Measurements from ENCODE around the gene RAMP1.
"Not testable (repeated sequence)": the region's sequence is repeated elsewhere in the genome, so short reads cannot be mapped to it uniquely, and the experiment has no call there.

The RAMP1 gene

DNA sequence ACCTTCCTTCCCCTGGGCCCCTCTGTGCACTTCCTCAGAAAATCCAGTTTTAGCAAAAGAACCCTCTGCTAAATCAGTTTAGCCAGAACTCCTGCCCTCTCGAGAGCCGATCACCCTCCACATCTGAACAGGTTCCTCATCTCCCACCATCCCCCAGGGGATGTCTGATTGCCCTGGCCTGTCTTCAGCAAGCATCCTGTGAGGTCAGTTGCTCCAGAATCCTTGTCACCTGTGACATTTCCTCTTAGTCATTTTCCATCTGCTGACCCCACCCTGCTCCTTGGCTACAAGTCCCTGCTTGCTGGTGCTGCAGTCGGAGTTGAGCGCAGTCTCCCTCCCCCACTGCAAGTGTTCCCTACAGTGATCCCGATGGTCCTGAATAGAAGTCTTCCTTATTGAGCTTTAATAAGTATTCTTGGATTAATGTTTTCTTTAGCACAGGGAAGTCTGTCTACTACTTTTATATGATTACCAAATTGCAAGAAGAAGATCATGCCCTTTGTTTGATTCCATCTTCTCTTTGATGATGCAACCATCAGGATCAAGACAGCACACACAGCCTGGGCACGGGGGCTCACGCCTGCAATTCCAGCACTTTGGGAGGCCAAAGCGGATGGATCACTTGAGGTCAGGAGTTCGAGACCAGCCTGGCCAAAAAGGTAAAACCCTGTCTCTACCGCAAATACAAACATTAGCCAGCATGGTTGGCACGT lies 76.5 kb downstream of the RAMP1 start:
- TF ChIP-seq Cebpa-rat (IDR thresholded peaks at IDR 0.05): no peak

DNA sequence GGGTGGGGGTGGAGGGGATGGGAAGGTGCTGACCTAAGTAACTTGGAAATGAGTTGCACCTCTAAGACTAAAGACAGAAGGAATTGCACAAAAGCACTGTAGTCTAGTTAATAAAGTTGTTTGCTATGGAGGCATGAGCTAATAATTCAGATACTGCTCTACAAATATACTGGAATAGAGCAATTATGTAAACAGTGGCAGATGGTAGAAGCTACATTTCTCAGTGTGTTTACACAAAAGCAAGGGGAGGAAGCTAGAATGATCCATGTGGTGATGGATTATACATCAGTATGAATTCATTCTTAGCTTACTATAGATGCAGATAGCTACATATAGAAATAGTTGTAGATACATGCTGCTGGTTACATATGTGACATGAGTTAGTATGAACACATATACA lies 79.8 kb downstream of the RAMP1 start:
- TF ChIP-seq Cebpa-rat (IDR thresholded peaks at IDR 0.05): no peak
- peaks cover 6% of the 10 kb centered on the region; the same call in 1 of the 2 replicates for H3K36me3 ChIP-seq
- H3K27ac ChIP-seq: no peak overlapping the region
- no peaks in the 10 kb centered on the region for H4K20me1 ChIP-seq
- H3K27me3 ChIP-seq: no peaks in the 10 kb centered on the region
- peaks cover 41% of the 10 kb centered on the region for H3K4me1 ChIP-seq
- H3K4me2 ChIP-seq: no peak overlapping the region
- no peak overlapping the region for H3K4me3 ChIP-seq
- peaks cover 18% of the 10 kb centered on the region for H3K9me3 ChIP-seq
- H3K9ac ChIP-seq: no peak overlapping the region

More for the DNA sequence above, 76.5 kb downstream of the RAMP1 start:
- H3K4me2 ChIP-seq: peak overlapping the region; percentile 58
- peaks cover 4% of the 10 kb centered on the region for H3K9me3 ChIP-seq
- no peak overlapping the region for H3K27ac ChIP-seq
- no peaks in the 10 kb centered on the region for H3K27me3 ChIP-seq
- H3K36me3 ChIP-seq: no peaks in the 10 kb centered on the region
- H4K20me1 ChIP-seq: no peaks in the 10 kb centered on the region
- H3K9ac ChIP-seq: no peak overlapping the region
- no peak overlapping the region for H3K4me3 ChIP-seq
- H3K4me1 ChIP-seq: peaks cover 18% of the 10 kb centered on the region

DNA sequence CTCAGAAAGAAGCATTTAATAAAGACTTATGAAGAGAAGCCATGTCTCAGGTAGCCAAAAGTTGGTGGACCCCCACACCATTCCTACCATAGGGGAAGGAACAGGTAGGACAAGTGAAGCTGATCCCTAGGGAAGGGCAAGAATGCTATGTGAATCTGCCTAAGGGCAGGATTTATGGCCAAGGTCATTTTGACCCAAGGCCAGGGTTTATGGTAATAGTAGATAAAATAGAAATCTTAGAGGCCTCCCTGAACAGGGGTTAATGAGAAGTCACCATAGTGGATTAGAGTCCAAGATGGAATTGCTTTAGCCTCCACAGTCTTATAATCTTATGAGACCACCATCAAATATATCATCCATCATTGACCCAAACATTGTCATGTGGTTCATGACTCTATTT lies 81.4 kb downstream of the RAMP1 start:
- H3K9ac ChIP-seq: no peak overlapping the region
- no peaks in the 10 kb centered on the region for H4K20me1 ChIP-seq
- no peak overlapping the region for H3K27ac ChIP-seq
- TF ChIP-seq Cebpa-rat (IDR thresholded peaks at IDR 0.05): no peak
- H3K4me3 ChIP-seq: no peak overlapping the region
- peaks cover 26% of the 10 kb centered on the region for H3K4me1 ChIP-seq
- H3K9me3 ChIP-seq: peaks cover 34% of the 10 kb centered on the region
- no peaks in the 10 kb centered on the region for H3K27me3 ChIP-seq
- peaks cover 19% of the 10 kb centered on the region for H3K36me3 ChIP-seq
- H3K4me2 ChIP-seq: no peak overlapping the region

DNA sequence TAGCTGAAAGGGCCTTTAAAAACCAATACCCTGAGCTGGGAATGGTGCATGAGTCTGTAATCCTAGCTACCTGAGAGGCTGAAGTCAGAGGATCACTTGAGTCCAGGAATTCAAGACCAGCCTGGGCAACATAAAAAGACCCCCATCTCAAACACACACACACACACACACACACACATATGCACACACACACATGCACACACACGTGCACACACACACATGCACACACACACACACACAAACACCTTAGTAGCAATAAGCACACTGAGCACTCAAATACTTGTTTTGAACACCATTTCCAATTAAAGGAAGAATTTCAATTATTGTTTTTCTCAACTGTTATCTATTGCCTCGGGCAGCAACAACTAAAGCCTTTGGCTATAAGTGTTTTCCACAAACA lies 81.8 kb downstream of the RAMP1 start:
- TF ChIP-seq Cebpa-rat (IDR thresholded peaks at IDR 0.05): no peak
- Histone ChIP-seq H3K9ac (no peak overlapping the region), H3K27ac (no peak overlapping the region), H3K4me3 (no peak overlapping the region), H3K4me1 (peaks cover 23% of the 10 kb centered on the region), H3K4me2 (no peak overlapping the region), H3K27me3 (no peaks in the 10 kb centered on the region), H3K9me3 (peaks cover 37% of the 10 kb centered on the region), H4K20me1 (no peaks in the 10 kb centered on the region), H3K36me3 (peaks cover 19% of the 10 kb centered on the region)

DNA sequence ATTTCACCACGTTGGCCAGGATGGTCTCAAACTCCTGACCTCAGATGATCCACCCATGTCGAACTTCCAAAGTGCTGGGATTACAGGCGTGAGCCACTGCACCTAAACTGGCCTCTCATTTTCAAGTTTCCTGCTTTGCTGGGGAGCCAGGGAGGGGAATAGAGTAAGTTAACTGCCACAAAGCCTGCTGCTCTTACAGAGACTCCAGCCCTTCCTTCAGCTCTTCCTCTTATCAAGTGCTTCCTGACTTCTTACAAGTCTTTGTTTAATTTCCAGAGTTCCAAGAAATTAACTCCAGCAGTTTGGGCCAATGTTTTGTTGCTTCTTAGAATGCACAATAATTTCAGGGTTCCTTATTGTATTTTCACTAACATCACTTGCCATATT lies 83.1 kb downstream of the RAMP1 start:
- H3K4me2 ChIP-seq: peak overlapping the region; percentile 52
- peaks cover 23% of the 10 kb centered on the region for H3K4me1 ChIP-seq
- H3K27ac ChIP-seq: no peak overlapping the region
- no peak for TF ChIP-seq Cebpa-rat (IDR thresholded peaks at IDR 0.05)
- peaks cover 19% of the 10 kb centered on the region for H3K36me3 ChIP-seq
- no peaks in the 10 kb centered on the region for H4K20me1 ChIP-seq
- H3K4me3 ChIP-seq: no peak overlapping the region
- H3K9ac ChIP-seq: no peak overlapping the region
- H3K9me3 ChIP-seq: peaks cover 40% of the 10 kb centered on the region
- no peaks in the 10 kb centered on the region for H3K27me3 ChIP-seq

DNA sequence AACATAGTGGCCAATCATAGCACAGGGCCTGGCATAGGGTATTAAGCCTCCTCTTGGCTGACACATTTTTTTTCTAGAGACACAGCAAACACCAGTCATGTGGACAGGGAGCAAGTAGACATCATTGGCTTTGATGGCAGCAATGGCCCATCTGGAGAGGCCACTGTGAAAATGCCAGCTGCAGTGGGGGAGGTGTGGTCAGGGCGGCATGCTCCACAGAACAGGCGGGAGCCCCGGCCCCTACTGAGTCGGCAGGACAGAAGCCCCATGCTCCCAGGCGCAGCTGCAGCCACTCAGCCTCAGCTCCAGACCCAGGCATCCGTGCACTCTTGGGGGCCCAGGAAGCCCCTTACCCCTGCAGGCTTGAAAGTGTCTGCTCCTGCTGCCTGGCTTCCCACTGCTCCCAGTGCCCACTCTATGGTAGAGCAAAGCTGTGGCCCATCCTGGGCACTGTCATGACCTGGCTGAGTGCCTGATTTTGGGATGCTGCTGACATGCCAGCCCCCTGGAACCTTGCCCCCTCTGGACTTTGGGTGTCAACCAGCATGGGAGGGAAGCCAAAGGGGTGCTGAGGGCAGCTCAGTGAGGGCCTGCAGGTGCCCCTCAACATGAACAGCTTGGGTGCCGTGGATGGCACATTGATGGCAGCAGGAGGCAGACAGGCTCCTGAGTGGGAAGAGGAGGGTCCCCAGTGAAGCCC lies 84.1 kb downstream of the RAMP1 start:
- TF ChIP-seq Cebpa-rat (IDR thresholded peaks at IDR 0.05): no peak
- Histone ChIP-seq H3K9ac (no peak overlapping the region), H3K9me3 (peaks cover 40% of the 10 kb centered on the region)

DNA sequence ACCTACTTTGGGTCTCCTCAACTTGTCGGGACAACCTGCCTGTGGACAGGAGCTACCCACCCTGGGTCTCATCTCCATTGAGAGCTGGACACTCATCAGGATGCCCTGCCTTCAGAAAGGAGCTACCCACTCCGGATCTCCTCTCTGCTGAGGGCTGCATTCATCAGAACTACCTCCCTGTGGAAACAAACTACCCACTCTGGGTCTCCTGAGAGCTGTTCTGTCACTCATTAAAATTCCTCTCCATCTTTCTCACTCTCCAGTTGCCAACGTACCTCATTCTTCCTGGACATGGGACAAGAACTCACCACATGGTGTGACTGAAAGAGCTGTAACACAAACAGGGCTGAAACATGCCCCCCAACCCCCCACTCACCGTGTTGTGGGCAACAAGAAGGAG lies 84.9 kb downstream of the RAMP1 start:
- H3K9me3 ChIP-seq: peaks cover 40% of the 10 kb centered on the region
- no peaks in the 10 kb centered on the region for H3K27me3 ChIP-seq
- H3K4me2 ChIP-seq: no peak overlapping the region
- peak overlapping the region; percentile 6; the same call in 1 of the 2 replicates for H3K4me3 ChIP-seq
- H3K4me1 ChIP-seq: peaks cover 23% of the 10 kb centered on the region
- no peak overlapping the region for H3K27ac ChIP-seq
- H3K36me3 ChIP-seq: peaks cover 19% of the 10 kb centered on the region
- TF ChIP-seq Cebpa-rat (IDR thresholded peaks at IDR 0.05): no peak
- no peaks in the 10 kb centered on the region for H4K20me1 ChIP-seq
- no peak overlapping the region for H3K9ac ChIP-seq

More for the DNA sequence above, 84.1 kb downstream of the RAMP1 start:
- no peaks in the 10 kb centered on the region for H4K20me1 ChIP-seq
- no peak overlapping the region for H3K27ac ChIP-seq
- H3K4me3 ChIP-seq: peak overlapping the region; percentile 6; the same call in 1 of the 2 replicates
- peaks cover 19% of the 10 kb centered on the region for H3K36me3 ChIP-seq
- H3K4me1 ChIP-seq: peaks cover 23% of the 10 kb centered on the region
- H3K27me3 ChIP-seq: no peaks in the 10 kb centered on the region
- H3K4me2 ChIP-seq: no peak overlapping the region

DNA sequence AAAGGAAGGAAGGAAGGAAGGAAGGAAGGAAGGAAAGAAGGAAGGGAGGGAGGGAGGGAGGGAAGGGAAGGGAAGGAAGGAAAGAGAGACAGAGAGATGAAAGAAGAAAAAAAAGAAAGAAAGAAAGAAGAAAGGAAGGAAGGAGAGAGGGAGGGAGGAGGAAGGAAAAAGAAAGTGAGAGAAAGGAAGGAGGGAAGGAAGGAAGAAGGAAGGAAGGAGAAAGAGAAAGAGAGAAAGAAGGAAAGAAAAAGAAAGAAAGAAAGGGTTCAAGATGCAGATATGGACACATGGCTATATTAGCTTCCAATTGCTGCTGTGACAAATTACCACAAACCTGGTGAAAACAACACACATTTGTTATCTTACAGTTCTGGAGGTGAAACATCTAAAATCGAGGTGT lies 87.0 kb downstream of the RAMP1 start:
- Histone ChIP-seq H3K4me3 (no peak overlapping the region), H3K27me3 (no peaks in the 10 kb centered on the region), H3K4me2 (no peak overlapping the region), H3K27ac (no peak overlapping the region), H4K20me1 (no peaks in the 10 kb centered on the region), H3K36me3 (peaks cover 19% of the 10 kb centered on the region), H3K9ac (no peak overlapping the region), H3K4me1 (peaks cover 22% of the 10 kb centered on the region), H3K9me3 (peaks cover 40% of the 10 kb centered on the region)
- no peak for TF ChIP-seq Cebpa-rat (IDR thresholded peaks at IDR 0.05)

DNA sequence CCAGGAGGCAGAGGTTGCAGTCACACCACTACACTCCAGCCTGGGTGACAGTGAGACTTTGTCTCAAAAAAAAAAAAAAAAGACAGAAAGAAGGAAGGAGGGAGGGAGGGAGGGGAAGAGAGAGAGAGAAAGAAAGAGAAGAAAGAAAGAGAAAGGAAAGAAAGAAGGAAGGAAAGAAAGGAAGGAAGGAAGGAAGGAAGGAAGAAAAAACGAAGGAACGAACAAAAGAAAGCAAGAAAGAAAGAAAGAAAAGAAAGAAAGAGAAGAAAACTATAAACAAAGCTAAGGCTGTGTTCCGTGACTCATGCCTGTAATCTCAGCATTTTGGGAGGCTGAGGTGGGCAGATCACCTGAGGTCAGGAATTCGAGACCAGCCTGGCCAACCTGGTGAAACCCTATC lies 91.9 kb downstream of the RAMP1 start:
- not testable (repeated sequence) for H3K4me2 ChIP-seq, H3K4me1 ChIP-seq, H3K9ac ChIP-seq, H3K27ac ChIP-seq, H3K4me3 ChIP-seq, H3K27me3 ChIP-seq, H3K36me3 ChIP-seq, H4K20me1 ChIP-seq
- H3K9me3 ChIP-seq: peaks cover 10% of the 10 kb centered on the region

DNA sequence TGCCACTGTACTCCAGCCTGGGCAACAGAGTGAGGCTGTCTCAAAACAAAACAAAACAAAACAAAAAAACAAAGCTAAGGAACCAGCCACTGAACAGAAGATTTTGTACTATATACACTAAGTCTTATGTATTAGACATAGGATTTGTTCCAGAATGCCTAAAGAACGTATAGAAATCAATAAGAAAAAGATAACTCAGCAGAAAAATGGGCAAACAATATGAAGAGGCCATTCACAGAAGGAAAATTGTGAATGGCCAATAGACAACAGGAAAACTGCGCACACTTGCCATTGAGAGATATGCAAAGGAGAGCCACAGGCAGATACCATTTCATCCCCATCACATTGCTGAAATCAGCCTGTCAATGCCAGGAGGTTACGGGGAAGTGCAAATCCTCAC lies 92.5 kb downstream of the RAMP1 start:
- TF ChIP-seq Cebpa-rat (IDR thresholded peaks at IDR 0.05): no peak
- Histone ChIP-seq H4K20me1 (no peaks in the 10 kb centered on the region), H3K4me2 (no peak overlapping the region)

More for the DNA sequence above, 92.5 kb downstream of the RAMP1 start:
- no peaks in the 10 kb centered on the region for H3K27me3 ChIP-seq
- no peak overlapping the region for H3K27ac ChIP-seq
- H3K4me3 ChIP-seq: no peak overlapping the region
- peaks cover 7% of the 10 kb centered on the region for H3K9me3 ChIP-seq
- peaks cover 9% of the 10 kb centered on the region for H3K4me1 ChIP-seq
- H3K36me3 ChIP-seq: no peaks in the 10 kb centered on the region
- no peak overlapping the region for H3K9ac ChIP-seq
